Left lung (tissue), 10 donors: ENCODE results near the gene STK10. TPM values are rescaled to one million over a fixed set of nuclear protein-coding genes. Genes with fewer than 3 reads are reported as not detected.

Experiments
- ATAC-seq: fragments of 200-7000 bp; cut with Tn5 transposase; one replicate; pipeline ENCODE4 v1.9.1; 2020; ENCODE audit warnings: moderate library complexity
- DNase-seq, 4 donors: peaks; one replicate each; pipeline ENCODE4 v3.0.0-alpha.2; 2013 to 2020
- H3K27ac ChIP-seq, 2 donors: fragments of 200-600 bp; sonication (generic) in 1 of 2; one replicate each; pipeline versions ENCODE4 v1.5.0 to v1.8.0; 2020 to 2021
- H3K27me3 ChIP-seq, 2 donors: fragments of 200-600 bp; sonication (generic) in 1 of 2; one replicate each; pipeline versions ENCODE4 v1.5.0 to v1.8.0; 2020 to 2021
- H3K36me3 ChIP-seq, 2 donors: fragments of 200-600 bp; sonication (generic) in 1 of 2; one replicate each; pipeline versions ENCODE4 v1.5.0 to v1.8.0; 2020 to 2021
- H3K4me1 ChIP-seq, 2 donors: fragments of 200-600 bp; one replicate each; pipeline ENCODE4 v1.8.0; 2021
- H3K4me3 ChIP-seq, 2 donors: fragments of 200-600 bp; sonication (generic) in 1 of 2; one replicate each; pipeline versions ENCODE4 v1.5.0 to v1.8.0; 2020 to 2021; ENCODE audit warnings: mild to moderate bottlenecking in 1 of 2
- H3K9me3 ChIP-seq, 2 donors: fragments of 200-600 bp; sonication (generic) in 1 of 2; one replicate each; pipeline versions ENCODE4 v1.5.0 to v1.8.0; 2020 to 2021
- intact Hi-C, 2 donors: fragments of 100-400 bp; cut with DNase I; formaldehyde crosslinking; loops; one replicate each; pipeline versions ENCODE4 v1.11.2 to v1.14.2; 2022
- polyA plus RNA-seq, 6 donors: library from polyadenylated mRNA; unstranded; fragments of 120-200 nt; gene quantifications; one replicate each; pipeline ENCODE4 v1.2.1, GENCODE V29; 2013; ENCODE audit not compliant: insufficient read length in 6 of 6
- total RNA-seq, 2 donors: library from RNA; stranded (reverse); fragmentation: NEBNext Ultra II Directional; extraction: Animal tissue kit (Norgen Biotek cat#: 25700); gene quantifications; one replicate each; pipeline ENCODE4 v1.2.1, GENCODE V29; 2021
- TF ChIP-seq, protein P1 (sequence below), 2 donors: fragments of 200-600 bp; sonication (generic) in 1 of 2; IDR thresholded peaks; one replicate each; pipeline versions ENCODE4 v1.5.0 to v1.8.0; 2021; ENCODE audit warnings: antibody characterized with exemption in 2 of 2
- donor health status: DM: no; HTN: yes; CAD: no.
- donor health status: DM: no; HTN: no; CAD: no.

The STK10 gene
- total and polyA plus RNA-seq, 8 donors, result 18.6 to 83.2 (median 21.9) TPM

DNA sequence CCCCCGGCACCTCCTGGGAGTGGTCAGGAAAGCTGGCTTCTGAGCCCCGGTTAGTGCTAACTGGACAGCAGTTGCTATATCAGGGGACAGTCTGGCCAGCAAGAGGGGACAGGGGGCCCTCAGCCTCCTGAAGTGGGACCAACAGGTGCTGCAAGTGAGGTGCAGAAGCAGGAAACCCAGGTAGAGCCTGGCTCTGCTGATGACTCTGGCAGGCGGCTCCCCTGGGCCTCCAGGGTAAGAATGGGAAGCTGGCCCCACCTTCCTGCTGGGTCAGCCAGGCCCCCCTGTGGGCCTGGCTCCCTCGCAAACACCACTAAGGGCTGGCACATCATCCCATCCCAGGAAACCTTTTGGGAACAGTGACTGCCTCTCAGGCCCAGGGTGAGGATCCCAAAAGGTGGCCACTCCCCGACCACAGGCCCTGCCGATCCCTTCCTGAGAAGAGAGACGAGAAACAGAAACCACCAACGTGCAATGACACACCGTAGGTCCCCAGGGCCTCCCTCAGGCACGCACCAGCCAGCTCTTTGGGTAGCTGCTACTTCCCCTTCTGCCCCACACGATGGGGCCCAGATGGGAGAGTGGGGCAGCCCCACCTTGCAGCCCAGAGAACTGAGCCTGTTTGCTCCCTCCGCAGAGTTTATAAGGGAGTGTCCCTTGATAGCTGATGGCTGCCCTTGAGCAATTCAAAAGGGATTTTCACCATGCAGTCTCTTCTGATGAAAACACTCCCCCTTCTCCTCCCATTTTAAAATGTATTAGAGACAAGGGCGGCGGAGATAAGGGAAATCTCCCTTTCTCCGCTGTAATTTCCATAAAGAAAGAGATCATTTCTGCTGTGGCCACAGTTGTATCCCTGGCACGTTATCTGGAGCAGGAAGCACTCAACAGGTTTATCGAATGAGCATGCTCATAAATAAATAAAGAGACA lies 76.8 kb downstream of the STK10 start:
- Histone ChIP-seq H3K36me3 (peaks cover 0 to 18% of the 10 kb centered on the region in 2 donors), H3K27ac (peak overlapping the region; percentile 71 to 90), H3K9me3 (no peaks in the 10 kb centered on the region), H3K4me1 (peaks cover 7 to 95% of the 10 kb centered on the region in 2 donors), H3K4me3 (peak overlapping the region in 1 of 2 donors; percentile 22), H3K27me3 (no peaks in the 10 kb centered on the region)
- intact Hi-C loops, result loop anchor here in 1 of 2 donors (10.0 kb wide), 1 partner anchor 74 kb away; the partner anchor contains the start of gene STK10
- peak; percentile 71 for ATAC-seq
- TF ChIP-seq, protein P1, sequence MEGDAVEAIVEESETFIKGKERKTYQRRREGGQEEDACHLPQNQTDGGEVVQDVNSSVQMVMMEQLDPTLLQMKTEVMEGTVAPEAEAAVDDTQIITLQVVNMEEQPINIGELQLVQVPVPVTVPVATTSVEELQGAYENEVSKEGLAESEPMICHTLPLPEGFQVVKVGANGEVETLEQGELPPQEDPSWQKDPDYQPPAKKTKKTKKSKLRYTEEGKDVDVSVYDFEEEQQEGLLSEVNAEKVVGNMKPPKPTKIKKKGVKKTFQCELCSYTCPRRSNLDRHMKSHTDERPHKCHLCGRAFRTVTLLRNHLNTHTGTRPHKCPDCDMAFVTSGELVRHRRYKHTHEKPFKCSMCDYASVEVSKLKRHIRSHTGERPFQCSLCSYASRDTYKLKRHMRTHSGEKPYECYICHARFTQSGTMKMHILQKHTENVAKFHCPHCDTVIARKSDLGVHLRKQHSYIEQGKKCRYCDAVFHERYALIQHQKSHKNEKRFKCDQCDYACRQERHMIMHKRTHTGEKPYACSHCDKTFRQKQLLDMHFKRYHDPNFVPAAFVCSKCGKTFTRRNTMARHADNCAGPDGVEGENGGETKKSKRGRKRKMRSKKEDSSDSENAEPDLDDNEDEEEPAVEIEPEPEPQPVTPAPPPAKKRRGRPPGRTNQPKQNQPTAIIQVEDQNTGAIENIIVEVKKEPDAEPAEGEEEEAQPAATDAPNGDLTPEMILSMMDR (IDR thresholded peaks at IDR 0.05), result no peak
- DNase-seq, result peak in 2 of 4 donors; percentile 72 to 93

DNA sequence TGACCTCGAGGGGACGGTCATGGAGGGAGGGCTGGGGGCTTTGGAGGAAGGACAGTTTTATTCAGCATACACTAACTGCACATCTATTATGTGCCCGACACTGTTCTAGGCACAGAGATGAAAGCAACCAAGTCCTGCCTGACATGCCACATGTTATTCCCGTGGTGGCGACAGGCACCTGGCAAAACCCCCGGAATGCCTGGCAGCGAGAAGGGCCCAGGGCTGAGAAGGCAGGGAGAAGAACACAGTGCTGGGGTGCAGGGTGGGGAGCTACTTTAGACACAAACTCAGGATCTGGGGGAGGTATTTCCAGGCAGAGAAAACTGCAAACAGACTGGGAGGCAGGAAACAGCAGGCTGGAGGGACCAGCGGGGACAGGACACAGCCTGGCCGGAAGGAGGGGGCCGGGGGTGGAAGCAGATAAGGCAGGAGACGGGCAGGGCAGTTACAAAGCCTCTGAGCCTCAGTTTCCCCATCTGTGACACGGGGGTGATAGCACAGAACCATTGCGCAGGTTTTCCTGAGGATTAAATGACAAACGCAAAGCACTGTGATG lies 77.7 kb downstream of the STK10 start:
- Histone ChIP-seq H3K4me1 (peaks cover 7 to 86% of the 10 kb centered on the region in 2 donors), H3K9me3 (no peaks in the 10 kb centered on the region), H3K4me3 (no peak overlapping the region), H3K27ac (peak overlapping the region in 1 of 2 donors; percentile 90), H3K36me3 (peaks cover 0 to 18% of the 10 kb centered on the region in 2 donors), H3K27me3 (no peaks in the 10 kb centered on the region)
- ATAC-seq, result no peak
- intact Hi-C loops, result loop anchor here in 1 of 2 donors (10.0 kb wide), 1 partner anchor 74 kb away; the partner anchor contains the start of gene STK10
- no peak for DNase-seq
- TF ChIP-seq, protein P1 (IDR thresholded peaks at IDR 0.05), result no peak

DNA sequence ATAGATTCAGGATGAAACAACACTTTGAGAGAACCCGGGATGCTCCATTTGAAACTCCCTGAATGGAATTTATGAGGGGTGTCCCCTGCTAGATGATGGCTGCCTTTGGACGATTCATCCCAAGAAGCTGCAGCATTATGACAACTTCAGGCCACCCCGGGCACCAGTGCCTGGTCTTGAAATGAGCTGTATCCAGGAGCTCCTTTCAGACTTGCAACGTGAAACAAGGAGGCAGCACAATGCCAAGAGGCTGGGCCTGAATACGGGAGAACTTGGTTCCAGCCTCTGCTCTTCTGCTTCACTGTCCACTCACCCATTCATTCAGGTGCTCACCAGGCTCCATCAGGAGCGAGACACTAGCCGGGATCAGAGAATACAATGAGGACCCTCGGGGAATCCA lies 78.3 kb downstream of the STK10 start:
- TF ChIP-seq, protein P1 (IDR thresholded peaks at IDR 0.05), result no peak
- DNase-seq (no peak), ATAC-seq (no peak)
- Histone ChIP-seq H3K9me3 (no peaks in the 10 kb centered on the region), H3K4me3 (no peak overlapping the region), H3K4me1 (peaks cover 7 to 80% of the 10 kb centered on the region in 2 donors), H3K27me3 (no peaks in the 10 kb centered on the region), H3K27ac (peak overlapping the region in 1 of 2 donors; percentile 90), H3K36me3 (peaks cover 0 to 20% of the 10 kb centered on the region in 2 donors)
- intact Hi-C loops, result loop anchor here (5.0 to 10.0 kb wide), 3 partner anchors 75 to 185 kb away; partner anchors contain the start of gene STK10 (in 2 of the 2)

DNA sequence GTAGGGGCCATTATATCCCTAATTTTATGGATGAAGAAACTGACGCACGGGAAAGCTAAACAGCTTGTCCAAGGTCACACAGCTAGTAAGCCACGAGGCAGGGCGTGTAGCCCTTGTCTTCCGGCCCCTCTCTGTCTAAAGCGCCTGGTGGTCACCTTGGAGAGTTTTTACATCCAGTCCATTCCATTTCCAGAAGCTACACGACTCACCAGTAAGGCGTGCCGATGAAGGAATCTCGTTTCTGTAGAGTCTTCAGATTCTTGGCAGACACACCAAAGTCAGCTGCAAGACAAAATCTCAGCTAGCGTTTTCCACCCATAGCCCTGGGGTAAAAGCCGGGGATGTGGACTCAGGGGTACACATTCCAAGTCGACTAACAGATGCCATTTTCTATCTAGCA lies 80.5 kb downstream of the STK10 start:
- ATAC-seq, result no peak
- intact Hi-C loops, result loop anchor here in 1 of 2 donors (5.0 to 10.0 kb wide), 2 partner anchors 80 to 187 kb away; partner anchors contain the start of gene STK10
- DNase-seq, result no peak
- TF ChIP-seq, protein P1 (IDR thresholded peaks at IDR 0.05), result no peak
- Histone ChIP-seq H3K36me3 (peaks cover 0 to 42% of the 10 kb centered on the region in 2 donors), H3K27me3 (no peaks in the 10 kb centered on the region), H3K4me1 (peaks cover 7 to 77% of the 10 kb centered on the region in 2 donors), H3K27ac (peak overlapping the region; percentile 4 to 42), H3K4me3 (no peak overlapping the region), H3K9me3 (no peaks in the 10 kb centered on the region)
